ENCODE results near the gene RPL18A.

Gene RPL18A

GRCh38 chr19:17893766-17894165 is 34.1 kb downstream of the RPL18A start:
- H4K5ac ChIP-seq (ENCODE audit: low read length) = no peak overlapping the region

GRCh38 chr19:17902701-17903100 is 43.0 kb downstream of the RPL18A start:
- Histone ChIP-seq H3K79me1 (ENCODE audit: low read length) (no peaks in the 10 kb centered on the region), H2BK120ac (ENCODE audit: low read depth, low read length) (no peak overlapping the region), H3K4me1 (ENCODE audit: control insufficient read depth, low read depth, low read length) (no peaks in the 10 kb centered on the region), H3K79me2 (ENCODE audit: control insufficient read depth, insufficient read depth, low read length) (no peaks in the 10 kb centered on the region), H3K27me3 (ENCODE audit: insufficient read depth, low read length, poor library complexity) (no peaks in the 10 kb centered on the region), H4K5ac (ENCODE audit: low read length) (no peak overlapping the region), H4K8ac (ENCODE audit: low read depth, low read length) (no peak overlapping the region), H3K27ac (ENCODE audit: low read depth, low read length) (no peak overlapping the region), H2BK5ac (ENCODE audit: low read length) (no peak overlapping the region), H3K18ac (ENCODE audit: low read length) (no peak overlapping the region), H3K56ac (ENCODE audit: low read length) (no peak overlapping the region), H3K4me2 (ENCODE audit: low read length) (no peak overlapping the region), H2AK5ac (ENCODE audit: low read length) (no peak overlapping the region), H3K23ac (ENCODE audit: low read length) (no peak overlapping the region), H3K4me3 (ENCODE audit: low read length) (no peak overlapping the region), H3K9ac (ENCODE audit: low read length) (no peak overlapping the region), H2BK15ac (replicated peaks; ENCODE audit: low read depth) (no peak overlapping the region), H3K4ac (ENCODE audit: low read depth, low read length) (no peak overlapping the region), H3K36me3 (ENCODE audit: control insufficient read depth, insufficient read depth, low read length) (no peaks in the 10 kb centered on the region)
- WGBS (ENCODE audit: extremely low coverage, insufficient coverage, low lambda C conversion rate) = no CpG with 5 or more reads among the region's 6 CpGs
- DNase-seq = no peak

More at GRCh38 chr19:17893766-17894165, 34.1 kb downstream of the RPL18A start:
- WGBS (ENCODE audit: extremely low coverage, insufficient coverage, low lambda C conversion rate) = no CpG with 5 or more reads among the region's 9 CpGs
- H3K9ac ChIP-seq (ENCODE audit: low read length) = no peak overlapping the region
- no peak overlapping the region for H3K27ac ChIP-seq (ENCODE audit: low read depth, low read length)
- H3K23ac ChIP-seq (ENCODE audit: low read length) = no peak overlapping the region
- H3K4ac ChIP-seq (ENCODE audit: low read depth, low read length) = no peak overlapping the region
- no peak overlapping the region for H3K4me2 ChIP-seq (ENCODE audit: low read length)
- no peaks in the 10 kb centered on the region for H3K79me1 ChIP-seq (ENCODE audit: low read length)
- no peak overlapping the region for H3K18ac ChIP-seq (ENCODE audit: low read length)
- no peak overlapping the region for H3K56ac ChIP-seq (ENCODE audit: low read length)
- no peak overlapping the region for H2BK5ac ChIP-seq (ENCODE audit: low read length)
- H4K8ac ChIP-seq (ENCODE audit: low read depth, low read length) = no peak overlapping the region
- H3K4me3 ChIP-seq (ENCODE audit: low read length) = no peak overlapping the region
- DNase-seq = no peak
- H3K79me2 ChIP-seq (ENCODE audit: control insufficient read depth, insufficient read depth, low read length) = no peaks in the 10 kb centered on the region
- H3K4me1 ChIP-seq (ENCODE audit: control insufficient read depth, low read depth, low read length) = no peaks in the 10 kb centered on the region
- H2BK15ac ChIP-seq (replicated peaks; ENCODE audit: low read depth) = no peak overlapping the region
- H2AK5ac ChIP-seq (ENCODE audit: low read length) = no peak overlapping the region
- H3K36me3 ChIP-seq (ENCODE audit: control insufficient read depth, insufficient read depth, low read length) = no peaks in the 10 kb centered on the region
- no peak overlapping the region for H2BK120ac ChIP-seq (ENCODE audit: low read depth, low read length)
- H3K27me3 ChIP-seq (ENCODE audit: insufficient read depth, low read length, poor library complexity) = no peaks in the 10 kb centered on the region

DNA sequence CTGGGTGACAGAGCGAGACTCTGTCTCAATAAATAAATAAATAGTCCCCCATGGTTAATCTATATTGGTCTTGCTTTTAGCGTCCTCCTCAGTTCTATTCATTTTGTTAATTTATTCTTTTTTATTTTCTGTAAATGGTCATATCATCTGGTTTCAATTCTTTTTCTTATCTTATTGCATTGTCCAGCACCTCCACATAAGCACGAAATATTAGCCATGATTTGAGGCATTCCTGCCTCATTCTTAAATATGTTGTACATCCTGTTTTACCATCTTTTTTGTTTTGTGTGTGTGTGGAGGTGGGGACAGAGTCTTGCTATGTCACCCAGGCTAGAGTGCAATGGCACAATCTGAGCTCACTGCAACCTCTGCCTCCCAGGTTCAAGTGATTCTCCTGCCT is 48.5 kb downstream of the RPL18A start:
- no peak overlapping the region for H3K9ac ChIP-seq (ENCODE audit: low read length)
- no peak overlapping the region for H3K23ac ChIP-seq (ENCODE audit: low read length)
- no peaks in the 10 kb centered on the region for H3K27me3 ChIP-seq (ENCODE audit: insufficient read depth, low read length, poor library complexity)
- no peak overlapping the region for H4K8ac ChIP-seq (ENCODE audit: low read depth, low read length)
- no peak overlapping the region for H3K4me3 ChIP-seq (ENCODE audit: low read length)
- no peak for DNase-seq
- H3K36me3 ChIP-seq (ENCODE audit: control insufficient read depth, insufficient read depth, low read length) = no peaks in the 10 kb centered on the region
- H3K27ac ChIP-seq (ENCODE audit: low read depth, low read length) = no peak overlapping the region
- no CpG with 5 or more reads among the region's 3 CpGs for WGBS (ENCODE audit: extremely low coverage, insufficient coverage, low lambda C conversion rate)
- no peak overlapping the region for H2BK5ac ChIP-seq (ENCODE audit: low read length)
- H3K79me2 ChIP-seq (ENCODE audit: control insufficient read depth, insufficient read depth, low read length) = no peaks in the 10 kb centered on the region
- H2BK15ac ChIP-seq (replicated peaks; ENCODE audit: low read depth) = no peak overlapping the region
- no peak overlapping the region for H3K4me2 ChIP-seq (ENCODE audit: low read length)
- no peak overlapping the region for H2BK120ac ChIP-seq (ENCODE audit: low read depth, low read length)
- no peak overlapping the region for H4K5ac ChIP-seq (ENCODE audit: low read length)
- H3K4me1 ChIP-seq (ENCODE audit: control insufficient read depth, low read depth, low read length) = no peaks in the 10 kb centered on the region
- no peak overlapping the region for H2AK5ac ChIP-seq (ENCODE audit: low read length)
- no peak overlapping the region for H3K18ac ChIP-seq (ENCODE audit: low read length)
- H3K56ac ChIP-seq (ENCODE audit: low read length) = no peak overlapping the region
- H3K79me1 ChIP-seq (ENCODE audit: low read length) = no peaks in the 10 kb centered on the region
- H3K4ac ChIP-seq (ENCODE audit: low read depth, low read length) = no peak overlapping the region

- H3K4ac ChIP-seq (ENCODE audit: low read depth, low read length) = no peak overlapping the region
- no peaks in the 10 kb centered on the region for H3K4me1 ChIP-seq (ENCODE audit: control insufficient read depth, low read depth, low read length)
- no peak overlapping the region for H3K9ac ChIP-seq (ENCODE audit: low read length)
- no peak overlapping the region for H3K27ac ChIP-seq (ENCODE audit: low read depth, low read length)
- no peak overlapping the region for H3K18ac ChIP-seq (ENCODE audit: low read length)
- no peak overlapping the region for H2AK5ac ChIP-seq (ENCODE audit: low read length)
- WGBS (ENCODE audit: extremely low coverage, insufficient coverage, low lambda C conversion rate) = no CpG with 5 or more reads among the region's 7 CpGs
- no peaks in the 10 kb centered on the region for H3K79me1 ChIP-seq (ENCODE audit: low read length)
- H2BK15ac ChIP-seq (replicated peaks; ENCODE audit: low read depth) = no peak overlapping the region
- no peak overlapping the region for H3K23ac ChIP-seq (ENCODE audit: low read length)
- H3K79me2 ChIP-seq (ENCODE audit: control insufficient read depth, insufficient read depth, low read length) = no peaks in the 10 kb centered on the region
- H3K27me3 ChIP-seq (ENCODE audit: insufficient read depth, low read length, poor library complexity) = no peaks in the 10 kb centered on the region
- peak; percentile 31 for DNase-seq
- no peak overlapping the region for H3K4me2 ChIP-seq (ENCODE audit: low read length)
- no peaks in the 10 kb centered on the region for H3K36me3 ChIP-seq (ENCODE audit: control insufficient read depth, insufficient read depth, low read length)
- H3K4me3 ChIP-seq (ENCODE audit: low read length) = no peak overlapping the region
- H2BK120ac ChIP-seq (ENCODE audit: low read depth, low read length) = no peak overlapping the region
- H2BK5ac ChIP-seq (ENCODE audit: low read length) = no peak overlapping the region
- no peak overlapping the region for H3K56ac ChIP-seq (ENCODE audit: low read length)
- H4K8ac ChIP-seq (ENCODE audit: low read depth, low read length) = no peak overlapping the region
- no peak overlapping the region for H4K5ac ChIP-seq (ENCODE audit: low read length)
These were observed 49.5 kb downstream of the RPL18A start for GRCh38 chr19:17909003-17909732.

GRCh38 chr19:17910791-17911360 is 51.2 kb downstream of the RPL18A start:
- no peaks in the 10 kb centered on the region for H3K4me1 ChIP-seq (ENCODE audit: control insufficient read depth, low read depth, low read length)
- H2AK5ac ChIP-seq (ENCODE audit: low read length) = no peak overlapping the region
- no peaks in the 10 kb centered on the region for H3K36me3 ChIP-seq (ENCODE audit: control insufficient read depth, insufficient read depth, low read length)
- no peak overlapping the region for H3K23ac ChIP-seq (ENCODE audit: low read length)
- no peak overlapping the region for H2BK120ac ChIP-seq (ENCODE audit: low read depth, low read length)
- H3K18ac ChIP-seq (ENCODE audit: low read length) = no peak overlapping the region
- H3K79me1 ChIP-seq (ENCODE audit: low read length) = no peaks in the 10 kb centered on the region
- no peak overlapping the region for H3K4ac ChIP-seq (ENCODE audit: low read depth, low read length)
- H3K4me2 ChIP-seq (ENCODE audit: low read length) = no peak overlapping the region
- no peak overlapping the region for H3K4me3 ChIP-seq (ENCODE audit: low read length)
- no CpG with 5 or more reads among the region's 11 CpGs for WGBS (ENCODE audit: extremely low coverage, insufficient coverage, low lambda C conversion rate)
- H3K27ac ChIP-seq (ENCODE audit: low read depth, low read length) = no peak overlapping the region
- H3K9ac ChIP-seq (ENCODE audit: low read length) = no peak overlapping the region
- no peak overlapping the region for H4K8ac ChIP-seq (ENCODE audit: low read depth, low read length)
- H2BK15ac ChIP-seq (replicated peaks; ENCODE audit: low read depth) = no peak overlapping the region
- no peak overlapping the region for H2BK5ac ChIP-seq (ENCODE audit: low read length)
- no peak overlapping the region for H3K56ac ChIP-seq (ENCODE audit: low read length)
- no peaks in the 10 kb centered on the region for H3K79me2 ChIP-seq (ENCODE audit: control insufficient read depth, insufficient read depth, low read length)
- no peaks in the 10 kb centered on the region for H3K27me3 ChIP-seq (ENCODE audit: insufficient read depth, low read length, poor library complexity)
- no peak for DNase-seq
- H4K5ac ChIP-seq (ENCODE audit: low read length) = no peak overlapping the region

Data from mesendoderm (in vitro differentiated cells).